HEK293 (cell line): ENCODE results near the gene ITPR2.
A peak's percentile ranks its signal among the peaks of the same experiment; 100 is the strongest.

Source experiments
- CTCF ChIA-PET: fragments of 350-600 bp; formaldehyde crosslinking; extraction: SDS; loops from one replicate; lab custom pipeline; 2021; ENCODE audit warnings: antibody characterized with exemption; lab: Yijun Ruan, JAX
- POLR2A ChIA-PET: fragments of 300-600 bp; formaldehyde crosslinking; extraction: SDS; loops from one replicate; lab custom pipeline; 2020; ENCODE audit warnings: antibody characterized with exemption, inconsistent platforms; lab: Yijun Ruan, JAX
- H3K27ac ChIP-seq: fragments of 200-500 bp; sonication (Bioruptor generic); 2 replicates; pipeline ENCODE4 v1.5.1; 2014; ENCODE audit warnings: low read depth, low read length, control low read depth, inconsistent platforms; ENCODE audit errors: extremely low read depth
- H3K36me3 ChIP-seq, 2 experiments: fragments of 200-500 bp in 1 of 2; sonication (Bioruptor generic) in 1 of 2; 1 replicate in 1 of 2; 2 replicates in 1 of 2; pipeline ENCODE4 v1.5.1; 2014 to 2017; ENCODE audit warnings: inconsistent platforms in 2 of 2, low read length in 2 of 2; ENCODE audit not compliant: control insufficient read depth in 2 of 2, insufficient read depth in 1 of 2
- H3K4me1 ChIP-seq: fragments of 200-500 bp; sonication (Bioruptor generic); 2 replicates; pipeline ENCODE4 v1.5.1; 2014; ENCODE audit warnings: mild to moderate bottlenecking, low read length, inconsistent platforms; ENCODE audit not compliant: control insufficient read depth, insufficient read depth
- H3K4me3 ChIP-seq: 2 replicates; pipeline ENCODE4 v1.5.1; 2011; ENCODE audit warnings: low read depth, mild to moderate bottlenecking, control low read depth, low read length, moderate library complexity
- H3K9me3 ChIP-seq: fragments of 200-500 bp; sonication (Bioruptor generic); 2 replicates; pipeline ENCODE4 v1.5.1; 2014; ENCODE audit warnings: low read depth, low read length, inconsistent platforms; ENCODE audit not compliant: control insufficient read depth, insufficient read depth
- BCL11A ChIP-seq: fragments of 450-650 bp; formaldehyde crosslinking; IDR thresholded peaks from 2 replicates; pipeline ENCODE4 v1.5.1; 2016; ENCODE audit warnings: low read depth, missing biosample characterization, missing genetic modification characterization
- EGR2 ChIP-seq: fragments of 450-650 bp; formaldehyde crosslinking; IDR thresholded peaks from 2 replicates; pipeline ENCODE4 v1.5.1; 2016; ENCODE audit warnings: low read depth, missing biosample characterization, missing genetic modification characterization
- FEZF1 ChIP-seq: fragments of 450-650 bp; formaldehyde crosslinking; IDR thresholded peaks from 2 replicates; pipeline ENCODE4 v1.5.1; 2016; ENCODE audit warnings: missing biosample characterization, missing genetic modification characterization
- GLI2 ChIP-seq: fragments of 450-650 bp; formaldehyde crosslinking; IDR thresholded peaks from 2 replicates; pipeline ENCODE4; 2017; ENCODE audit warnings: missing biosample characterization, missing genetic modification characterization, low read depth, borderline replicate concordance
- MEIS1 ChIP-seq: sonication (generic); formaldehyde crosslinking; IDR thresholded peaks from 2 replicates; pipeline ENCODE4 v1.8.1; 2022; ENCODE audit warnings: missing genetic modification reagents, mild to moderate bottlenecking, borderline replicate concordance
- OSR2 ChIP-seq: fragments of 450-650 bp; formaldehyde crosslinking; IDR thresholded peaks from 2 replicates; pipeline ENCODE4 v1.5.1; 2016; ENCODE audit warnings: missing biosample characterization, missing genetic modification characterization
- ZBTB20 ChIP-seq: fragments of 450-650 bp; formaldehyde crosslinking; IDR thresholded peaks from 2 replicates; pipeline ENCODE4 v1.5.1; 2016; ENCODE audit warnings: missing biosample characterization, missing genetic modification characterization
- ZFHX2 ChIP-seq: fragments of 450-650 bp; formaldehyde crosslinking; conservative IDR thresholded peaks from 2 replicates; pipeline ENCODE4 v1.5.1; 2016; ENCODE audit warnings: missing biosample characterization, missing genetic modification characterization
- ZNF157 ChIP-seq: fragments of 450-650 bp; formaldehyde crosslinking; IDR thresholded peaks from 2 replicates; pipeline ENCODE4 v1.5.1; 2016; ENCODE audit warnings: missing biosample characterization, missing genetic modification characterization
- ZNF2 ChIP-seq: fragments of 450-650 bp; formaldehyde crosslinking; IDR thresholded peaks from 2 replicates; pipeline ENCODE4 v1.5.1; 2016; ENCODE audit warnings: missing biosample characterization, missing genetic modification characterization
- ZNF202 ChIP-seq: fragments of 450-650 bp; formaldehyde crosslinking; IDR thresholded peaks from 2 replicates; pipeline ENCODE4 v1.5.1; 2016; ENCODE audit warnings: missing biosample characterization, missing genetic modification characterization, borderline replicate concordance
- ZNF266 ChIP-seq: fragments of 450-650 bp; formaldehyde crosslinking; IDR thresholded peaks from 2 replicates; pipeline ENCODE4 v1.5.1; 2016; ENCODE audit warnings: missing biosample characterization, missing genetic modification characterization, low read depth
- ZNF37A ChIP-seq: fragments of 450-650 bp; IDR thresholded peaks from 2 replicates; pipeline ENCODE4 v1.5.1; 2018; ENCODE audit warnings: missing biosample characterization, missing genetic modification characterization
- ZNF544 ChIP-seq: fragments of 450-650 bp; formaldehyde crosslinking; IDR thresholded peaks from 2 replicates; pipeline ENCODE4 v1.5.0; 2017; ENCODE audit warnings: missing biosample characterization, missing genetic modification characterization
- ZNF639 ChIP-seq: fragments of 450-650 bp; formaldehyde crosslinking; IDR thresholded peaks from 2 replicates; pipeline ENCODE4 v1.5.1; 2016; ENCODE audit warnings: missing biosample characterization, missing genetic modification characterization
- ZNF654 ChIP-seq: fragments of 450-650 bp; formaldehyde crosslinking; IDR thresholded peaks from 2 replicates; pipeline ENCODE4 v1.5.1; 2016; ENCODE audit warnings: low read depth, missing biosample characterization, missing genetic modification characterization
- ZNF670 ChIP-seq: fragments of 450-650 bp; formaldehyde crosslinking; IDR thresholded peaks from 2 replicates; pipeline ENCODE4 v1.5.1; 2016; ENCODE audit warnings: missing biosample characterization, missing genetic modification characterization, low read depth
- ZNF768 ChIP-seq: fragments of 450-650 bp; formaldehyde crosslinking; IDR thresholded peaks from 2 replicates; pipeline ENCODE4 v1.5.1; 2018; ENCODE audit warnings: missing biosample characterization, mild to moderate bottlenecking, missing genetic modification characterization
- ZSCAN16 ChIP-seq: fragments of 450-650 bp; formaldehyde crosslinking; IDR thresholded peaks from 2 replicates; pipeline ENCODE4 v1.5.1; 2016; ENCODE audit warnings: missing biosample characterization, missing genetic modification characterization
- TF ChIP-seq, protein P1 (sequence below): fragments of 450-650 bp; formaldehyde crosslinking; IDR thresholded peaks from 2 replicates; pipeline ENCODE4 v1.5.1; 2016; ENCODE audit warnings: missing biosample characterization, missing genetic modification characterization, borderline replicate concordance
- TF ChIP-seq, protein P2 (sequence below): fragments of 450-650 bp; formaldehyde crosslinking; IDR thresholded peaks from 2 replicates; pipeline ENCODE4 v1.5.1; 2016; ENCODE audit warnings: missing biosample characterization, missing genetic modification characterization, low read depth
- TF ChIP-seq, protein P3 (sequence below): fragments of 450-650 bp; formaldehyde crosslinking; IDR thresholded peaks from 2 replicates; pipeline ENCODE4 v1.5.1; 2016; ENCODE audit warnings: missing biosample characterization, missing genetic modification characterization
- TF ChIP-seq, protein P4 (sequence below): fragments of 450-650 bp; formaldehyde crosslinking; IDR thresholded peaks from 2 replicates; pipeline ENCODE4 v1.5.1; 2017; ENCODE audit warnings: missing biosample characterization, missing genetic modification characterization

Gene ITPR2

GRCh38 chr12:26711072-26711471 is 121.9 kb downstream of the ITPR2 start:
- Histone ChIP-seq H3K4me1 (no peaks in the 10 kb centered on the region), H3K36me3 (no peaks in the 10 kb centered on the region), H3K4me3 (no peak overlapping the region), H3K27ac (no peak overlapping the region), H3K9me3 (no peaks in the 10 kb centered on the region)
- ChIA-PET POLR2A (no interaction called here), CTCF (interaction anchor here (3.2 kb wide), 1 partner anchor 9 kb away, joined by 18 read pairs; no protein-coding TSS in a partner anchor)
- no peak for TF ChIP-seq MEIS1 (CRISPR knock-in tag)
- no peak for TF ChIP-seq EGR2 (tag by site-specific recombination)
- peak; percentile 6; the same call in 1 of the 2 replicates for TF ChIP-seq FEZF1 (tag by site-specific recombination)
- TF ChIP-seq OSR2 (tag by site-specific recombination): no peak
- TF ChIP-seq BCL11A: no peak
- no peak for TF ChIP-seq ZSCAN16 (tag by site-specific recombination)
- TF ChIP-seq ZNF202 (tag by site-specific recombination): no peak
- TF ChIP-seq ZNF768 (tag by site-specific recombination): no peak

GRCh38 chr12:26705851-26706250 is 127.1 kb downstream of the ITPR2 start:
- ChIA-PET CTCF (interaction anchor here (0.6 kb wide), 1 partner anchor 59 kb away, joined by 3 read pairs; no protein-coding TSS in a partner anchor), POLR2A (no interaction called here)
- H3K4me1 ChIP-seq: peaks cover 5% of the 10 kb centered on the region; the same call in 1 of the 2 replicates
- H3K9me3 ChIP-seq: no peaks in the 10 kb centered on the region
- no peak overlapping the region for H3K27ac ChIP-seq
- H3K4me3 ChIP-seq: no peak overlapping the region
- no peaks in the 10 kb centered on the region for H3K36me3 ChIP-seq
- TF ChIP-seq GLI2 (tag by site-specific recombination): no peak
- TF ChIP-seq, protein P1, sequence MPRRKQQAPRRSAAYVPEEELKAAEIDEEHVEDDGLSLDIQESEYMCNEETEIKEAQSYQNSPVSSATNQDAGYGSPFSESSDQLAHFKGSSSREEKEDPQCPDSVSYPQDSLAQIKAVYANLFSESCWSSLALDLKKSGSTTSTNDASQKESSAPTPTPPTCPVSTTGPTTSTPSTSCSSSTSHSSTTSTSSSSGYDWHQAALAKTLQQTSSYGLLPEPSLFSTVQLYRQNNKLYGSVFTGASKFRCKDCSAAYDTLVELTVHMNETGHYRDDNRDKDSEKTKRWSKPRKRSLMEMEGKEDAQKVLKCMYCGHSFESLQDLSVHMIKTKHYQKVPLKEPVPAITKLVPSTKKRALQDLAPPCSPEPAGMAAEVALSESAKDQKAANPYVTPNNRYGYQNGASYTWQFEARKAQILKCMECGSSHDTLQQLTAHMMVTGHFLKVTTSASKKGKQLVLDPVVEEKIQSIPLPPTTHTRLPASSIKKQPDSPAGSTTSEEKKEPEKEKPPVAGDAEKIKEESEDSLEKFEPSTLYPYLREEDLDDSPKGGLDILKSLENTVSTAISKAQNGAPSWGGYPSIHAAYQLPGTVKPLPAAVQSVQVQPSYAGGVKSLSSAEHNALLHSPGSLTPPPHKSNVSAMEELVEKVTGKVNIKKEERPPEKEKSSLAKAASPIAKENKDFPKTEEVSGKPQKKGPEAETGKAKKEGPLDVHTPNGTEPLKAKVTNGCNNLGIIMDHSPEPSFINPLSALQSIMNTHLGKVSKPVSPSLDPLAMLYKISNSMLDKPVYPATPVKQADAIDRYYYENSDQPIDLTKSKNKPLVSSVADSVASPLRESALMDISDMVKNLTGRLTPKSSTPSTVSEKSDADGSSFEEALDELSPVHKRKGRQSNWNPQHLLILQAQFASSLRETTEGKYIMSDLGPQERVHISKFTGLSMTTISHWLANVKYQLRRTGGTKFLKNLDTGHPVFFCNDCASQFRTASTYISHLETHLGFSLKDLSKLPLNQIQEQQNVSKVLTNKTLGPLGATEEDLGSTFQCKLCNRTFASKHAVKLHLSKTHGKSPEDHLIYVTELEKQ (tag by site-specific recombination): no peak
- TF ChIP-seq ZSCAN16 (tag by site-specific recombination): no peak
- TF ChIP-seq ZNF544 (tag by site-specific recombination): no peak
- TF ChIP-seq ZNF2 (tag by site-specific recombination): no peak
- TF ChIP-seq, protein P2, sequence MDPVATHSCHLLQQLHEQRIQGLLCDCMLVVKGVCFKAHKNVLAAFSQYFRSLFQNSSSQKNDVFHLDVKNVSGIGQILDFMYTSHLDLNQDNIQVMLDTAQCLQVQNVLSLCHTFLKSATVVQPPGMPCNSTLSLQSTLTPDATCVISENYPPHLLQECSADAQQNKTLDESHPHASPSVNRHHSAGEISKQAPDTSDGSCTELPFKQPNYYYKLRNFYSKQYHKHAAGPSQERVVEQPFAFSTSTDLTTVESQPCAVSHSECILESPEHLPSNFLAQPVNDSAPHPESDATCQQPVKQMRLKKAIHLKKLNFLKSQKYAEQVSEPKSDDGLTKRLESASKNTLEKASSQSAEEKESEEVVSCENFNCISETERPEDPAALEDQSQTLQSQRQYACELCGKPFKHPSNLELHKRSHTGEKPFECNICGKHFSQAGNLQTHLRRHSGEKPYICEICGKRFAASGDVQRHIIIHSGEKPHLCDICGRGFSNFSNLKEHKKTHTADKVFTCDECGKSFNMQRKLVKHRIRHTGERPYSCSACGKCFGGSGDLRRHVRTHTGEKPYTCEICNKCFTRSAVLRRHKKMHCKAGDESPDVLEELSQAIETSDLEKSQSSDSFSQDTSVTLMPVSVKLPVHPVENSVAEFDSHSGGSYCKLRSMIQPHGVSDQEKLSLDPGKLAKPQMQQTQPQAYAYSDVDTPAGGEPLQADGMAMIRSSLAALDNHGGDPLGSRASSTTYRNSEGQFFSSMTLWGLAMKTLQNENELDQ (tag by site-specific recombination): no peak
- TF ChIP-seq, protein P3, sequence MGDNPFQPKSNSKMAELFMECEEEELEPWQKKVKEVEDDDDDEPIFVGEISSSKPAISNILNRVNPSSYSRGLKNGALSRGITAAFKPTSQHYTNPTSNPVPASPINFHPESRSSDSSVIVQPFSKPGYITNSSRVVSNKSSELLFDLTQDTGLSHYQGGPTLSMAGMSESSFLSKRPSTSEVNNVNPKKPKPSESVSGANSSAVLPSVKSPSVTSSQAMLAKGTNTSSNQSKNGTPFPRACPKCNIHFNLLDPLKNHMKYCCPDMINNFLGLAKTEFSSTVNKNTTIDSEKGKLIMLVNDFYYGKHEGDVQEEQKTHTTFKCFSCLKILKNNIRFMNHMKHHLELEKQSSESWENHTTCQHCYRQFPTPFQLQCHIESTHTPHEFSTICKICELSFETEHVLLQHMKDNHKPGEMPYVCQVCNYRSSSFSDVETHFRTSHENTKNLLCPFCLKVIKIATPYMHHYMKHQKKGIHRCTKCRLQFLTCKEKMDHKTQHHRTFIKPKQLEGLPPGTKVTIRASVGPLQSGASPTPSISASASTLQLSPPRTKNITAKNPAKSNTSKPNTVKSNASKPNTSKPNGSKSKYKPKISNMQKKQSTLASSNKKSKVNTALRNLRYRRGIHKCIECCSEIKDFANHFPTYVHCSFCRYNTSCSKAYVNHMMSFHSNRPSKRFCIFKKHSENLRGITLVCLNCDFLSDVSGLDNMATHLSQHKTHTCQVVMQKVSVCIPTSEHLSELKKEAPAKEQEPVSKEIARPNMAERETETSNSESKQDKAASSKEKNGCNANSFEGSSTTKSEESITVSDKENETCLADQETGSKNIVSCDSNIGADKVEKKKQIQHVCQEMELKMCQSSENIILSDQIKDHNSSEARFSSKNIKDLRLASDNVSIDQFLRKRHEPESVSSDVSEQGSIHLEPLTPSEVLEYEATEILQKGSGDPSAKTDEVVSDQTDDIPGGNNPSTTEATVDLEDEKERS (tag by site-specific recombination): no peak
- TF ChIP-seq ZFHX2 (tag by site-specific recombination): no peak
- no peak for TF ChIP-seq ZNF266 (tag by site-specific recombination)
- TF ChIP-seq ZNF670 (tag by site-specific recombination): no peak
- no peak for TF ChIP-seq ZNF157
- TF ChIP-seq ZNF37A: no peak
- no peak for TF ChIP-seq ZNF639 (tag by site-specific recombination)
- no peak for TF ChIP-seq ZBTB20 (tag by site-specific recombination)
- TF ChIP-seq ZNF654 (tag by site-specific recombination): no peak; the same call in 1 of the 2 replicates
- TF ChIP-seq, protein P4, sequence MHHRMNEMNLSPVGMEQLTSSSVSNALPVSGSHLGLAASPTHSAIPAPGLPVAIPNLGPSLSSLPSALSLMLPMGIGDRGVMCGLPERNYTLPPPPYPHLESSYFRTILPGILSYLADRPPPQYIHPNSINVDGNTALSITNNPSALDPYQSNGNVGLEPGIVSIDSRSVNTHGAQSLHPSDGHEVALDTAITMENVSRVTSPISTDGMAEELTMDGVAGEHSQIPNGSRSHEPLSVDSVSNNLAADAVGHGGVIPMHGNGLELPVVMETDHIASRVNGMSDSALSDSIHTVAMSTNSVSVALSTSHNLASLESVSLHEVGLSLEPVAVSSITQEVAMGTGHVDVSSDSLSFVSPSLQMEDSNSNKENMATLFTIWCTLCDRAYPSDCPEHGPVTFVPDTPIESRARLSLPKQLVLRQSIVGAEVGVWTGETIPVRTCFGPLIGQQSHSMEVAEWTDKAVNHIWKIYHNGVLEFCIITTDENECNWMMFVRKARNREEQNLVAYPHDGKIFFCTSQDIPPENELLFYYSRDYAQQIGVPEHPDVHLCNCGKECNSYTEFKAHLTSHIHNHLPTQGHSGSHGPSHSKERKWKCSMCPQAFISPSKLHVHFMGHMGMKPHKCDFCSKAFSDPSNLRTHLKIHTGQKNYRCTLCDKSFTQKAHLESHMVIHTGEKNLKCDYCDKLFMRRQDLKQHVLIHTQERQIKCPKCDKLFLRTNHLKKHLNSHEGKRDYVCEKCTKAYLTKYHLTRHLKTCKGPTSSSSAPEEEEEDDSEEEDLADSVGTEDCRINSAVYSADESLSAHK (tag by site-specific recombination): no peak
